AG04450 (cell line): ENCODE measurements around the gene FOLR1. TPM values are rescaled to one million over a fixed set of nuclear protein-coding genes. Genes with fewer than 3 reads are reported as not detected.

Experiments used
- CTCF ChIA-PET: fragments of 300-600, 350-600 bp; formaldehyde crosslinking; extraction: SDS; loops from one replicate; lab custom pipeline; 2022; ENCODE audit warnings: antibody characterized with exemption, inconsistent platforms; lab: Charles Lee
- POLR2A ChIA-PET: fragments of 350-600 bp; formaldehyde crosslinking; extraction: SDS; loops from one replicate; lab custom pipeline; 2021; ENCODE audit warnings: antibody characterized with exemption, inconsistent platforms; lab: Yijun Ruan, JAX
- DNase-seq: peaks from one replicate; pipeline ENCODE4 v3.0.0-alpha.2; 2011; ENCODE audit warnings: low read depth, low spot score
- H3K27ac ChIP-seq: one replicate; pipeline ENCODE4 v1.5.1; 2012; ENCODE audit warnings: low read depth, low read length, control low read depth
- H3K27me3 ChIP-seq: one replicate; pipeline ENCODE4 v1.6.0; 2012; ENCODE audit warnings: low read length; ENCODE audit not compliant: control insufficient read depth, insufficient read depth
- H3K4me3 ChIP-seq: 2 replicates; pipeline ENCODE4 v1.5.1; 2011; ENCODE audit warnings: mild to moderate bottlenecking, low read depth, low read length, control low read depth
- H3K9me3 ChIP-seq: 2 replicates; pipeline ENCODE4 v1.5.1; 2012; ENCODE audit warnings: low read length; ENCODE audit not compliant: control insufficient read depth, insufficient read depth
- CTCF ChIP-seq: IDR thresholded peaks from 2 replicates; pipeline ENCODE4 v1.5.1; 2011; ENCODE audit warnings: low read depth, low read length, control low read depth, inconsistent platforms
- polyA plus RNA-seq: library from polyadenylated mRNA; depleted of rRNA; stranded (reverse); fragments of >200 nt; gene quantifications from 2 replicates; pipeline ENCODE4 v1.2.3, GENCODE V29; 2011

Gene FOLR1
- polyA plus RNA-seq, 1 experiment, result 0.19 TPM

GRCh38 chr11:72228844-72229231 is 36.9 kb downstream of the FOLR1 start:
- no peak for DNase-seq
- H3K27ac ChIP-seq, result no peak overlapping the region
- TF ChIP-seq CTCF, result no peak
- CTCF ChIA-PET, result interaction anchor here (1.5 kb wide), 1 partner anchor 9 kb away, joined by 9 read pairs; no protein-coding TSS in a partner anchor
- no peaks in the 10 kb centered on the region; the same call in 1 of the 2 replicates for H3K9me3 ChIP-seq
- H3K27me3 ChIP-seq, result no peaks in the 10 kb centered on the region
- no peak overlapping the region for H3K4me3 ChIP-seq
- POLR2A ChIA-PET, result no interaction called here

GRCh38 chr11:72229336-72229924 is 37.5 kb downstream of the FOLR1 start:
- CTCF ChIA-PET, result interaction anchor here (0.6 to 0.8 kb wide), 2 partner anchors 156 to 202 kb away, joined by 3 to 5 read pairs; no protein-coding TSS in a partner anchor

GRCh38 chr11:72229925-72230763 is 38.2 kb downstream of the FOLR1 start:
- no peaks in the 10 kb centered on the region; the same call in 1 of the 2 replicates for H3K9me3 ChIP-seq
- POLR2A ChIA-PET, result no interaction called here
- CTCF ChIA-PET, result interaction anchor here (0.6 to 0.8 kb wide), 2 partner anchors 157 to 201 kb away, joined by 3 to 5 read pairs; no protein-coding TSS in a partner anchor
- TF ChIP-seq CTCF, result no peak
- H3K27me3 ChIP-seq, result no peaks in the 10 kb centered on the region
- H3K27ac ChIP-seq, result no peak overlapping the region
- no peak for DNase-seq
- H3K4me3 ChIP-seq, result no peak overlapping the region

More at GRCh38 chr11:72229336-72229924, 37.5 kb downstream of the FOLR1 start:
- H3K27ac ChIP-seq, result no peak overlapping the region
- DNase-seq, result no peak
- TF ChIP-seq CTCF, result no peak
- H3K4me3 ChIP-seq, result no peak overlapping the region
- H3K27me3 ChIP-seq, result no peaks in the 10 kb centered on the region
- POLR2A ChIA-PET, result no interaction called here
- H3K9me3 ChIP-seq, result no peaks in the 10 kb centered on the region; the same call in 1 of the 2 replicates

GRCh38 chr11:72230764-72231365 is 38.9 kb downstream of the FOLR1 start:
- ChIA-PET POLR2A (no interaction called here), CTCF (no interaction called here)
- no peak for DNase-seq
- Histone ChIP-seq H3K9me3 (no peaks in the 10 kb centered on the region; the same call in 1 of the 2 replicates), H3K27me3 (no peaks in the 10 kb centered on the region), H3K27ac (no peak overlapping the region), H3K4me3 (no peak overlapping the region)
- no peak for TF ChIP-seq CTCF
